GM12878 (cell line): ENCODE measurements around the gene SLC25A33. TPM values are rescaled to one million over a fixed set of nuclear protein-coding genes. Genes with fewer than 3 reads are reported as not detected.

ENCODE experiments used
- ATAC-seq: fragments of 200-7000 bp; cut with Tn5 transposase; 3 replicates; pipeline ENCODE4 v1.9.1; 2020; ENCODE audit warnings: mild to moderate bottlenecking, moderate library complexity
- BruUV-seq: library from RNA; stranded (reverse); fragments of 400-500 nt; replicated peaks from 2 replicates; lab custom pipeline; 2021; lab: Mats Ljungman, UMichigan
- CTCF ChIA-PET: fragments of 300-600 bp; sonication (Branson Sonifier 250); formaldehyde crosslinking; extraction: SDS; loops from one replicate; lab custom pipeline; 2021; ENCODE audit warnings: inconsistent platforms; lab: Yijun Ruan, JAX
- POLR2A ChIA-PET: fragments of 350-600 bp; formaldehyde crosslinking; extraction: SDS; loops from one replicate; lab custom pipeline; 2021; ENCODE audit warnings: inconsistent platforms; lab: Charles Lee
- RAD21 ChIA-PET: fragments of 300-600 bp; sonication (Branson Sonifier 250); formaldehyde crosslinking; loops from one replicate; lab custom pipeline; 2023; ENCODE audit warnings: antibody characterized with exemption; ENCODE audit not compliant: unreplicated experiment; lab: Charles Lee
- SMC1A ChIA-PET: fragments of 300-600 bp; sonication (Branson Sonifier 250); formaldehyde crosslinking; loops from one replicate; lab custom pipeline; 2023; ENCODE audit not compliant: unreplicated experiment, uncharacterized antibody; lab: Charles Lee
- DNase-seq: peaks from one replicate; pipeline ENCODE4 v3.0.0-alpha.2; 2011; ENCODE audit warnings: low read depth, low spot score
- FAIRE-seq: peaks from 3 replicates; lab custom pipeline; 2011; peaks lifted over from hg19 to GRCh38; lab: Jason Lieb, UNC
- H2AFZ ChIP-seq: 2 replicates; pipeline ENCODE4 v1.6.0; 2011; ENCODE audit warnings: low read depth, low read length, control low read depth; ENCODE audit not compliant: control insufficient read depth
- H3K27ac ChIP-seq: 2 replicates; pipeline ENCODE4 v1.5.1; 2011; ENCODE audit warnings: control low read depth; ENCODE audit not compliant: control insufficient read depth, insufficient read depth
- H3K27me3 ChIP-seq, 2 experiments: replicated peaks in 1 of 2; 2 replicates each; pipeline versions ENCODE4 v1.6.0 to v1.6.1; 2011; ENCODE audit warnings: low read length in 1 of 2; ENCODE audit not compliant: control insufficient read depth in 2 of 2, insufficient read depth in 2 of 2
- H3K36me3 ChIP-seq, 2 experiments: 2 replicates each; pipeline ENCODE4 v1.5.1; 2011; ENCODE audit warnings: low read length in 1 of 2; ENCODE audit not compliant: control insufficient read depth in 2 of 2, insufficient read depth in 2 of 2
- H3K4me1 ChIP-seq: 2 replicates; pipeline ENCODE4 v1.6.1; 2011; ENCODE audit warnings: mild to moderate bottlenecking, low read length, moderate library complexity, mixed read lengths; ENCODE audit not compliant: control insufficient read depth, insufficient read depth
- H3K4me2 ChIP-seq: 2 replicates; pipeline ENCODE4 v1.6.0; 2011; ENCODE audit warnings: control low read depth; ENCODE audit not compliant: control insufficient read depth, insufficient read depth
- H3K4me3 ChIP-seq: fragments of 200-600 bp; sonication (generic); 2 replicates; pipeline ENCODE4 v1.5.1; 2016
- H3K79me2 ChIP-seq: 2 replicates; pipeline ENCODE4 v1.6.0; 2011; ENCODE audit warnings: low read length; ENCODE audit not compliant: control insufficient read depth, insufficient read depth
- H3K9ac ChIP-seq: 2 replicates; pipeline ENCODE4 v1.8.0; 2011; ENCODE audit warnings: low read length, control low read depth, mixed read lengths; ENCODE audit not compliant: control insufficient read depth, insufficient read depth
- H3K9me3 ChIP-seq: replicated peaks from 3 replicates; pipeline ENCODE4 v1.5.1; 2011; ENCODE audit warnings: mild to moderate bottlenecking, low read length; ENCODE audit not compliant: control insufficient read depth, insufficient read depth
- H4K20me1 ChIP-seq: 2 replicates; pipeline ENCODE4 v1.6.0; 2011; ENCODE audit not compliant: control insufficient read depth, insufficient read depth
- CBFB ChIP-seq: IDR thresholded peaks from 2 replicates; pipeline ENCODE4 v1.6.1; 2016; ENCODE audit warnings: antibody characterized with exemption, low read depth
- CREM ChIP-seq: IDR thresholded peaks from 2 replicates; pipeline ENCODE4 v1.6.1; 2014; ENCODE audit warnings: antibody characterized with exemption, low read depth
- HCFC1 ChIP-seq: fragments of 150-350 bp; IDR thresholded peaks from 2 replicates; pipeline ENCODE4 v1.6.1; 2014; ENCODE audit warnings: low read length
- JUNB ChIP-seq: IDR thresholded peaks from 2 replicates; pipeline ENCODE4 v1.6.1; 2016; ENCODE audit warnings: antibody characterized with exemption, mild to moderate bottlenecking
- KLF5 ChIP-seq: fragments of 450-650 bp; IDR thresholded peaks from 2 replicates; pipeline ENCODE4 v1.6.1; 2014; ENCODE audit warnings: mild to moderate bottlenecking; ENCODE audit not compliant: partially characterized antibody
- LARP7 ChIP-seq: fragments of 450-650 bp; IDR thresholded peaks from 2 replicates; pipeline ENCODE4 v1.6.1; 2017; ENCODE audit warnings: mild to moderate bottlenecking
- MTA3 ChIP-seq: IDR thresholded peaks from 2 replicates; pipeline ENCODE4 v1.6.1; 2012; ENCODE audit warnings: low read length, inconsistent platforms, borderline replicate concordance
- NFXL1 ChIP-seq: fragments of 450-650 bp; IDR thresholded peaks from 2 replicates; pipeline ENCODE4 v1.6.1; 2017; ENCODE audit warnings: antibody characterized with exemption, mild to moderate bottlenecking, borderline replicate concordance
- NR2C2 ChIP-seq: IDR thresholded peaks from 2 replicates; pipeline ENCODE4 v1.6.1; 2011; ENCODE audit warnings: borderline replicate concordance, low read depth; ENCODE audit not compliant: control insufficient read depth, insufficient read length
- PML ChIP-seq: IDR thresholded peaks from 2 replicates; pipeline ENCODE4 v1.6.1; 2012; ENCODE audit warnings: low read length, inconsistent platforms
- SMAD5 ChIP-seq: IDR thresholded peaks from 2 replicates; pipeline ENCODE4 v1.6.1; 2016; ENCODE audit warnings: antibody characterized with exemption, low read depth
- SMARCA5 ChIP-seq: fragments of 450-650 bp; IDR thresholded peaks from 2 replicates; pipeline ENCODE4 v1.6.1; 2017; ENCODE audit warnings: mild to moderate bottlenecking
- SREBF1 ChIP-seq: IDR thresholded peaks from 2 replicates; pipeline ENCODE4 v1.6.1; 2012; ENCODE audit warnings: mild to moderate bottlenecking, low read length
- SRF ChIP-seq, 2 experiments: IDR thresholded peaks; 2 replicates each; pipeline ENCODE4 v1.6.1; 2011; ENCODE audit warnings: low read depth in 2 of 2, low read length in 2 of 2, mild to moderate bottlenecking in 1 of 2, moderate library complexity in 1 of 2
- STAT3 ChIP-seq: IDR thresholded peaks from 2 replicates; pipeline ENCODE4 v1.6.1; 2011; ENCODE audit warnings: low read depth, low read length, improper control_type of control experiment
- SUPT20H ChIP-seq: IDR thresholded peaks from 2 replicates; pipeline ENCODE4 v1.6.1; 2011; ENCODE audit warnings: low read depth, mild to moderate bottlenecking, low read length, moderate library complexity, borderline replicate concordance; ENCODE audit not compliant: control insufficient read depth
- YBX1 ChIP-seq: fragments of 450-650 bp; IDR thresholded peaks from 2 replicates; pipeline ENCODE4 v1.6.1; 2016; ENCODE audit warnings: antibody characterized with exemption
- ZNF24 ChIP-seq: fragments of 450-650 bp; IDR thresholded peaks from 2 replicates; pipeline ENCODE4 v1.6.1; 2017; ENCODE audit warnings: antibody characterized with exemption, mild to moderate bottlenecking
- WGBS: methylation state at CpG from one replicate; pipeline ENCODE4 v1.1.6; 2016; ENCODE audit warnings: low lambda C conversion rate; ENCODE audit not compliant: insufficient replicate concordance, insufficient coverage; ENCODE audit errors: missing lambda C conversion rate; 5-methylcytosine and 5-hydroxymethylcytosine counted together
- in situ Hi-C: fragments of 300-500 bp; cut with MboI; formaldehyde crosslinking; loops from 9 replicates; pipeline ENCODE4 v1.14.3; 2018; ENCODE audit warnings: mixed read lengths
- intact Hi-C: fragments of 100-400 bp; cut with micrococcal nuclease; formaldehyde crosslinking; loops from one replicate; pipeline ENCODE4 v1.14.2; 2022; ENCODE audit not compliant: unreplicated experiment
- polyA plus RNA-seq, 11 experiments: library from polyadenylated mRNA; depleted of rRNA in 4 of 11; unstranded in 6 of 11; stranded (reverse) in 5 of 11; fragments of >200 nt; fragmentation: Nextera tagmentation in 4 of 11; fragmentation: Illumina TruSeq in 1 of 11; extraction: Ambion mirVana in 4 of 11; extraction: Trizol in 1 of 11; gene quantifications; 1 replicate in 1 of 11; 2 replicates in 10 of 11; pipeline versions ENCODE4 v1.2.1 to v1.2.3, GENCODE V29; 2011 to 2016; ENCODE audit warnings: inconsistent platforms in 2 of 11, missing spikeins in 2 of 11, low read depth in 1 of 11
- total RNA-seq, 4 experiments: library from RNA; depleted of rRNA in 3 of 4; stranded (reverse); fragments of >200 nt in 3 of 4; fragmentation: Illumina TruSeq in 1 of 4; extraction: Trizol in 1 of 4; gene quantifications; 2 replicates each; pipeline versions ENCODE4 v1.2.1 to v1.2.3, GENCODE V29; 2013 to 2021
- TF ChIP-seq, protein P1 (sequence below): IDR thresholded peaks from 2 replicates; pipeline ENCODE4 v1.6.1; 2012; ENCODE audit warnings: mild to moderate bottlenecking, low read depth, low read length
- TF ChIP-seq, protein P2 (sequence below): fragments of 450-650 bp; IDR thresholded peaks from 2 replicates; pipeline ENCODE4 v1.6.1; 2017; ENCODE audit warnings: antibody characterized with exemption, mild to moderate bottlenecking, moderate library complexity

The SLC25A33 gene
- total and polyA plus RNA-seq, 10 of the 15 experiments (the other 5 are each of a cell fraction or from before 2014, with no cell fraction given) = 1.7 to 11.2 (median 8.4) TPM

DNA sequence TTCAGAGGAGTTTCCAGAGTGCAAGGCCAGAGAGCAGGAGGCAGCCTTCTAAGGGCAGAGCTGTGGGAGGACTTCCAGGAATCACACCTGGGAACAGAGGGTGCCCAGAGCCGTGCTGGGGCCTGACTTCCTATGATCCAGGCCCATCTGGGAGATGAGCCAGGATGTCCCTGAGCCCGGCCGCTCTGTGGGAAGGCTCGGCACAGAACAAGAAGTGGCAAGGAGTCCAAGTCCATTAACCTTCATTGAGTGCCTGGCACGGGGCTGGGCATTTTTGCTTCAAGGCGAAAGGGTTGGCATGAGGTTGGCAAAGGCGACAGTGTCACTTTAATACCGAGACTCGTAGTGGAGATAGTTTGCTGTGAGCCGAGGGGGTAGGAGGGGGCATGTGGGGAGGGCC, 67.7 kb downstream of the SLC25A33 start (continued):
- TF ChIP-seq, protein P1, sequence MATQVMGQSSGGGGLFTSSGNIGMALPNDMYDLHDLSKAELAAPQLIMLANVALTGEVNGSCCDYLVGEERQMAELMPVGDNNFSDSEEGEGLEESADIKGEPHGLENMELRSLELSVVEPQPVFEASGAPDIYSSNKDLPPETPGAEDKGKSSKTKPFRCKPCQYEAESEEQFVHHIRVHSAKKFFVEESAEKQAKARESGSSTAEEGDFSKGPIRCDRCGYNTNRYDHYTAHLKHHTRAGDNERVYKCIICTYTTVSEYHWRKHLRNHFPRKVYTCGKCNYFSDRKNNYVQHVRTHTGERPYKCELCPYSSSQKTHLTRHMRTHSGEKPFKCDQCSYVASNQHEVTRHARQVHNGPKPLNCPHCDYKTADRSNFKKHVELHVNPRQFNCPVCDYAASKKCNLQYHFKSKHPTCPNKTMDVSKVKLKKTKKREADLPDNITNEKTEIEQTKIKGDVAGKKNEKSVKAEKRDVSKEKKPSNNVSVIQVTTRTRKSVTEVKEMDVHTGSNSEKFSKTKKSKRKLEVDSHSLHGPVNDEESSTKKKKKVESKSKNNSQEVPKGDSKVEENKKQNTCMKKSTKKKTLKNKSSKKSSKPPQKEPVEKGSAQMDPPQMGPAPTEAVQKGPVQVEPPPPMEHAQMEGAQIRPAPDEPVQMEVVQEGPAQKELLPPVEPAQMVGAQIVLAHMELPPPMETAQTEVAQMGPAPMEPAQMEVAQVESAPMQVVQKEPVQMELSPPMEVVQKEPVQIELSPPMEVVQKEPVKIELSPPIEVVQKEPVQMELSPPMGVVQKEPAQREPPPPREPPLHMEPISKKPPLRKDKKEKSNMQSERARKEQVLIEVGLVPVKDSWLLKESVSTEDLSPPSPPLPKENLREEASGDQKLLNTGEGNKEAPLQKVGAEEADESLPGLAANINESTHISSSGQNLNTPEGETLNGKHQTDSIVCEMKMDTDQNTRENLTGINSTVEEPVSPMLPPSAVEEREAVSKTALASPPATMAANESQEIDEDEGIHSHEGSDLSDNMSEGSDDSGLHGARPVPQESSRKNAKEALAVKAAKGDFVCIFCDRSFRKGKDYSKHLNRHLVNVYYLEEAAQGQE = no peak
- no peak for TF ChIP-seq NR2C2

DNA sequence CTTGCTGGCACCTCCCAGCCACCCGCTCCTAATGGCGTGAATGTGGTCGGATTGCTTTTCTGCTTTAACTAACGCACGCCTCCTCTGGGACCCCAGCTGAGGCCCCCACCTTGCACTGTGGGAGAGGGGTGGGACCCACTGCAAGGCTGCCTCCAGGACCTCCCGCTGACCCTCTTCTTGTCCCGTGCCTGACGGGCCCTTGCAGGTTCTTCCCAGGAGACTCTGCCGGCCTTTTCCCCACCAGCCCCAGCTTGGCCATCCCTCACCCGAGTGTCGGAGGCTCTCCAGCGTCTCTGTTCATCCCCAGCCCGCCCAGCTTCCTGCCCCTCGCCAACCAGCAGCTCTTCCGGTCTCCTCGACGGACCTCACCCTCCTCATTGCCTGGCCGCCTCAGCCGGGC, 68.1 kb downstream of the SLC25A33 start:
- H3K9me3 ChIP-seq = no peaks in the 10 kb centered on the region
- H3K4me3 ChIP-seq = no peak overlapping the region
- POLR2A ChIA-PET = no interaction called here
- no peak overlapping the region for H3K4me2 ChIP-seq
- H3K9ac ChIP-seq = no peak overlapping the region
- CTCF ChIA-PET = no interaction called here
- ATAC-seq (no peak), FAIRE-seq (no peak), DNase-seq (no peak)
- no peaks in the 10 kb centered on the region for H3K27me3 ChIP-seq
- intact Hi-C loops = no loop called here
- no peak overlapping the region for H3K27ac ChIP-seq
- no peaks in the 10 kb centered on the region for H3K79me2 ChIP-seq
- in situ Hi-C loops = no loop called here
- RAD21 ChIA-PET = no interaction called here
- BruUV-seq = no TSS peak
- no peaks in the 10 kb centered on the region for H4K20me1 ChIP-seq
- peaks cover 3 to 13% of the 10 kb centered on the region in 2 experiments; a peak in 3 of 4 replicates for H3K36me3 ChIP-seq
- H3K4me1 ChIP-seq = no peaks in the 10 kb centered on the region
- SMC1A ChIA-PET = no interaction called here
- TF ChIP-seq, protein P2, sequence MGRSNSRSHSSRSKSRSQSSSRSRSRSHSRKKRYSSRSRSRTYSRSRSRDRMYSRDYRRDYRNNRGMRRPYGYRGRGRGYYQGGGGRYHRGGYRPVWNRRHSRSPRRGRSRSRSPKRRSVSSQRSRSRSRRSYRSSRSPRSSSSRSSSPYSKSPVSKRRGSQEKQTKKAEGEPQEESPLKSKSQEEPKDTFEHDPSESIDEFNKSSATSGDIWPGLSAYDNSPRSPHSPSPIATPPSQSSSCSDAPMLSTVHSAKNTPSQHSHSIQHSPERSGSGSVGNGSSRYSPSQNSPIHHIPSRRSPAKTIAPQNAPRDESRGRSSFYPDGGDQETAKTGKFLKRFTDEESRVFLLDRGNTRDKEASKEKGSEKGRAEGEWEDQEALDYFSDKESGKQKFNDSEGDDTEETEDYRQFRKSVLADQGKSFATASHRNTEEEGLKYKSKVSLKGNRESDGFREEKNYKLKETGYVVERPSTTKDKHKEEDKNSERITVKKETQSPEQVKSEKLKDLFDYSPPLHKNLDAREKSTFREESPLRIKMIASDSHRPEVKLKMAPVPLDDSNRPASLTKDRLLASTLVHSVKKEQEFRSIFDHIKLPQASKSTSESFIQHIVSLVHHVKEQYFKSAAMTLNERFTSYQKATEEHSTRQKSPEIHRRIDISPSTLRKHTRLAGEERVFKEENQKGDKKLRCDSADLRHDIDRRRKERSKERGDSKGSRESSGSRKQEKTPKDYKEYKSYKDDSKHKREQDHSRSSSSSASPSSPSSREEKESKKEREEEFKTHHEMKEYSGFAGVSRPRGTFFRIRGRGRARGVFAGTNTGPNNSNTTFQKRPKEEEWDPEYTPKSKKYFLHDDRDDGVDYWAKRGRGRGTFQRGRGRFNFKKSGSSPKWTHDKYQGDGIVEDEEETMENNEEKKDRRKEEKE = no peak
- no peak for TF ChIP-seq CBFB
- TF ChIP-seq YBX1 = no peak
- no peak for TF ChIP-seq JUNB
- TF ChIP-seq SMARCA5 = no peak
- no peak for TF ChIP-seq ZNF24
- no peak for TF ChIP-seq SUPT20H
- TF ChIP-seq HCFC1 = no peak
- no peak for TF ChIP-seq KLF5
- TF ChIP-seq CREM = no peak
- no peak for TF ChIP-seq STAT3
- no peak for TF ChIP-seq PML
- TF ChIP-seq NFXL1 = no peak
- no peak for TF ChIP-seq SRF (IDR thresholded peaks at IDR 0.05; ENCODE audit: low read depth in 2 of 2, low read length in 2 of 2)
- TF ChIP-seq MTA3 = no peak
- TF ChIP-seq LARP7 = no peak
- TF ChIP-seq SREBF1 = no peak
- TF ChIP-seq SMAD5 = no peak
- H2AFZ ChIP-seq = no peak overlapping the region
- WGBS = 86% methylated on average over 14 of the region's 19 CpGs
